ENCODE data around the gene BEAN1. TPM values are rescaled to one million over a fixed set of nuclear protein-coding genes. Genes with fewer than 3 reads are reported as not detected.

BEAN1 gene
- total RNA-seq, 1 donor from 2014 or later, result 3.7 TPM

GRCh38 chr16:66489818-66490217, 62.7 kb downstream of the BEAN1 start:
- Mint-ChIP-seq H3K27me3 (ENCODE audit: low read depth) (no peaks in the 10 kb centered on the region), H3K4me3 (ENCODE audit: unreplicated experiment) (no peak overlapping the region), H3K27ac (ENCODE audit: unreplicated experiment) (no peak overlapping the region), H3K4me1 (ENCODE audit: low read depth) (peaks cover 37% of the 10 kb centered on the region), H3K9me3 (ENCODE audit: low read depth) (peaks cover 5% of the 10 kb centered on the region), H3K36me3 (ENCODE audit: low read depth) (no peaks in the 10 kb centered on the region)
- TF ChIP-seq CTCF (IDR thresholded peaks at IDR 0.05), result no peak
- peak; percentile 33 for DNase-seq (ENCODE audit: low spot score)

GRCh38 chr16:66490774-66491715, 64.0 kb downstream of the BEAN1 start:
- TF ChIP-seq CTCF (IDR thresholded peaks at IDR 0.05), result no peak
- no peak overlapping the region for H3K4me3 Mint-ChIP-seq (ENCODE audit: unreplicated experiment)
- H3K36me3 Mint-ChIP-seq (ENCODE audit: low read depth), result peaks cover 1% of the 10 kb centered on the region
- peaks cover 5% of the 10 kb centered on the region for H3K9me3 Mint-ChIP-seq (ENCODE audit: low read depth)
- DNase-seq (ENCODE audit: low spot score), result peak; percentile 67
- no peaks in the 10 kb centered on the region for H3K27me3 Mint-ChIP-seq (ENCODE audit: low read depth)
- no peak overlapping the region for H3K27ac Mint-ChIP-seq (ENCODE audit: unreplicated experiment)
- peaks cover 32% of the 10 kb centered on the region for H3K4me1 Mint-ChIP-seq (ENCODE audit: low read depth)

DNA sequence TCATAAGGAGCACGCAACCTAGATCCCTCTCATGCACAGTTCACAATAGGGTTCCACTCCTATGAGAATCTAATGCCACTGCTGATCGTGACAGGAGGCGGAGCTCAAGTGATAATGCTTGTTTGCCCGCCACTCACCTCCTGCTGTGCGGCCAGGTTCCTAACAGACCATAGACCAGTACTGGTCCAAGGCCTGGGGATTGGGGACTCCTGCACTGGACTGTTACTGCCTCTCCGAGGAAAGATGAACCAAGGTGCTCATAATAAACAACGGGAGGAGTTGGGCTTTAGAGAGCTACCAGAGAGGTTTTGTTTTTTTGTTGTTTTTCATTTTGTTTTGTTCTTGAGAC, 64.6 kb downstream of the BEAN1 start:
- no peak for TF ChIP-seq CTCF (IDR thresholded peaks at IDR 0.05)
- H3K36me3 Mint-ChIP-seq (ENCODE audit: low read depth), result peaks cover 1% of the 10 kb centered on the region
- H3K4me3 Mint-ChIP-seq (ENCODE audit: unreplicated experiment), result no peak overlapping the region
- peak; percentile 47 for DNase-seq (ENCODE audit: low spot score)
- H3K27ac Mint-ChIP-seq (ENCODE audit: unreplicated experiment), result no peak overlapping the region
- peaks cover 26% of the 10 kb centered on the region for H3K4me1 Mint-ChIP-seq (ENCODE audit: low read depth)
- no peaks in the 10 kb centered on the region for H3K27me3 Mint-ChIP-seq (ENCODE audit: low read depth)
- H3K9me3 Mint-ChIP-seq (ENCODE audit: low read depth), result peaks cover 5% of the 10 kb centered on the region

- Mint-ChIP-seq H3K27me3 (ENCODE audit: low read depth) (no peaks in the 10 kb centered on the region), H3K27ac (ENCODE audit: unreplicated experiment) (no peak overlapping the region), H3K4me1 (ENCODE audit: low read depth) (peaks cover 7% of the 10 kb centered on the region), H3K36me3 (ENCODE audit: low read depth) (peaks cover 6% of the 10 kb centered on the region), H3K9me3 (ENCODE audit: low read depth) (no peaks in the 10 kb centered on the region), H3K4me3 (ENCODE audit: unreplicated experiment) (no peak overlapping the region)
- DNase-seq (ENCODE audit: low spot score), result peak; percentile 47
- no peak for TF ChIP-seq CTCF (IDR thresholded peaks at IDR 0.05)
Observed at GRCh38 chr16:66493490-66494401, 66.7 kb downstream of the BEAN1 start.

DNA sequence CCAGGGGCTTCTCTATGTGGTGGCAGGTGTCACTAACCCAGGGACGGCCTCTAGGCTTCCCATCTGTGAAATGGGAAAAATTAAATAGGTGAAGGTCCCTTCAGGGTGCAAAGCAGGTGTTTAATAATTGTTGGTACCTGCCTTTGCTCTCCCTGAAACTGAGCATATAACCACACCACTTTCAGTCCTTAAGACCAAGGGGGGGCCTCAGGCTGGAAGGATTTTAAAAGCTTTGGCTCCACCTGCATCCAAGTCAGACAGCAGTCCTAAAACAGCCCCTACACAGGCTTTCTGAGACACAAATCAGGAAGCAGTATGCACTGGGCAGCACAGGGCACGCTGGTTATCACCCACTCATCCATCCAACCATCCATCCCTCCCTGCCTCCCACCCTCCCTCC, 67.8 kb downstream of the BEAN1 start:
- peak; percentile 10 for DNase-seq (ENCODE audit: low spot score)
- Mint-ChIP-seq H3K36me3 (ENCODE audit: low read depth) (peaks cover 7% of the 10 kb centered on the region), H3K27me3 (ENCODE audit: low read depth) (no peaks in the 10 kb centered on the region), H3K4me1 (ENCODE audit: low read depth) (no peaks in the 10 kb centered on the region), H3K27ac (ENCODE audit: unreplicated experiment) (no peak overlapping the region), H3K9me3 (ENCODE audit: low read depth) (no peaks in the 10 kb centered on the region), H3K4me3 (ENCODE audit: unreplicated experiment) (no peak overlapping the region)
- no peak for TF ChIP-seq CTCF (IDR thresholded peaks at IDR 0.05)

Measured in chondrocyte (in vitro differentiated cells).